Colonic mucosa (tissue), 4 donors: ENCODE measurements around the gene NAA10. TPM values are rescaled to one million over a fixed set of nuclear protein-coding genes. Genes with fewer than 3 reads are reported as not detected.

Source experiments
- DNase-seq: peaks from one replicate; pipeline ENCODE4 v3.0.0-alpha.2; 2020
- H3K27ac ChIP-seq: fragments of 200-600 bp; one replicate; pipeline ENCODE4 v1.8.0; 2021
- H3K27me3 ChIP-seq: fragments of 200-600 bp; one replicate; pipeline ENCODE4 v1.8.0; 2021
- H3K36me3 ChIP-seq: fragments of 200-600 bp; one replicate; pipeline ENCODE4 v1.8.0; 2021
- H3K4me1 ChIP-seq: fragments of 200-600 bp; one replicate; pipeline ENCODE4 v1.8.0; 2021; ENCODE audit warnings: mild to moderate bottlenecking
- H3K4me3 ChIP-seq: fragments of 200-600 bp; one replicate; pipeline ENCODE4 v1.8.0; 2021
- H3K9ac ChIP-seq, 2 donors: one replicate each; pipeline ENCODE4 v1.7.0; 2013; ENCODE audit warnings: control low read depth in 2 of 2, low read depth in 2 of 2, low read length in 2 of 2
- H3K9me3 ChIP-seq: fragments of 200-600 bp; one replicate; pipeline ENCODE4 v1.8.0; 2021
- intact Hi-C: fragments of 100-400 bp; cut with DNase I; formaldehyde crosslinking; loops from one replicate; pipeline ENCODE4 v1.14.1; 2022
- total RNA-seq, 2 donors: library from RNA; stranded (reverse); fragmentation: NEBNext Ultra II Directional in 1 of 2; extraction: Animal tissue kit (Norgen Biotek cat#: 25700) in 1 of 2; gene quantifications; one replicate each; pipeline ENCODE4 v1.2.1, GENCODE V29; 2021
- TF ChIP-seq, protein P1 (sequence below): fragments of 200-600 bp; IDR thresholded peaks from one replicate; pipeline ENCODE4 v1.8.0; 2022; ENCODE audit warnings: antibody characterized with exemption, mild to moderate bottlenecking
- donor health status: healthy.
- donor health status: DM: no; HTN: no; CAD: no.
- donor health status: DM: no; HTN: no; CAD: no.

Gene NAA10
- total RNA-seq, 2 donors from 2014 or later = 55.9 to 115 TPM

DNA sequence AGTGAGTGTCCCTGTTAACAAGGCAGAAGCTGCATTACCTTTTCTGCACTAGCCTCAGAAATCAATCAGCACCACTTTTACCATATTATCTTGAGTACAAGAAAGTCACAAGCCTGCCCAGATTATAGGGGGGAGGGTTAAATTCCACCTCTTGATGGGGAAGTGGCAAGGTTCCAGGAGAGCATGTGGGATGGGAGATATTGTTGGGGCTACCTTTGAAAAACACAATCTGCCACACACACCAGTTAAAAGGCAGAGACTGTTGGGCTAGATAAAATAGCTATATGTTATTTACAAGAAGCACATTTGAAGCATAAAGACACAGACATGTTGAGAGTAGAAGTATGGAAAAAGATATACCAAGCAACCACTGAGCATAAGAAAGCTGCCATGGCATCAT is 36.9 kb downstream of the NAA10 start:
- H3K9me3 ChIP-seq = no peaks in the 10 kb centered on the region
- H3K36me3 ChIP-seq = no peaks in the 10 kb centered on the region

GRCh38 chrX:153889123-153889522 is 45.7 kb downstream of the NAA10 start:
- Histone ChIP-seq H3K27me3 (peaks cover 24% of the 10 kb centered on the region), H3K9ac (no peak overlapping the region), H3K27ac (no peak overlapping the region), H3K36me3 (no peaks in the 10 kb centered on the region), H3K4me3 (no peak overlapping the region), H3K9me3 (no peaks in the 10 kb centered on the region), H3K4me1 (no peaks in the 10 kb centered on the region)
- TF ChIP-seq, protein P1, sequence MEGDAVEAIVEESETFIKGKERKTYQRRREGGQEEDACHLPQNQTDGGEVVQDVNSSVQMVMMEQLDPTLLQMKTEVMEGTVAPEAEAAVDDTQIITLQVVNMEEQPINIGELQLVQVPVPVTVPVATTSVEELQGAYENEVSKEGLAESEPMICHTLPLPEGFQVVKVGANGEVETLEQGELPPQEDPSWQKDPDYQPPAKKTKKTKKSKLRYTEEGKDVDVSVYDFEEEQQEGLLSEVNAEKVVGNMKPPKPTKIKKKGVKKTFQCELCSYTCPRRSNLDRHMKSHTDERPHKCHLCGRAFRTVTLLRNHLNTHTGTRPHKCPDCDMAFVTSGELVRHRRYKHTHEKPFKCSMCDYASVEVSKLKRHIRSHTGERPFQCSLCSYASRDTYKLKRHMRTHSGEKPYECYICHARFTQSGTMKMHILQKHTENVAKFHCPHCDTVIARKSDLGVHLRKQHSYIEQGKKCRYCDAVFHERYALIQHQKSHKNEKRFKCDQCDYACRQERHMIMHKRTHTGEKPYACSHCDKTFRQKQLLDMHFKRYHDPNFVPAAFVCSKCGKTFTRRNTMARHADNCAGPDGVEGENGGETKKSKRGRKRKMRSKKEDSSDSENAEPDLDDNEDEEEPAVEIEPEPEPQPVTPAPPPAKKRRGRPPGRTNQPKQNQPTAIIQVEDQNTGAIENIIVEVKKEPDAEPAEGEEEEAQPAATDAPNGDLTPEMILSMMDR = no peak
- intact Hi-C loops = no loop called here
- DNase-seq = no peak

More for the DNA sequence above, 36.9 kb downstream of the NAA10 start:
- no peak for DNase-seq
- Histone ChIP-seq H3K27ac (no peak overlapping the region), H3K4me3 (no peak overlapping the region), H3K9ac (no peak overlapping the region), H3K27me3 (no peaks in the 10 kb centered on the region), H3K4me1 (no peaks in the 10 kb centered on the region)
- intact Hi-C loops = no loop called here
- TF ChIP-seq, protein P1 = no peak

DNA sequence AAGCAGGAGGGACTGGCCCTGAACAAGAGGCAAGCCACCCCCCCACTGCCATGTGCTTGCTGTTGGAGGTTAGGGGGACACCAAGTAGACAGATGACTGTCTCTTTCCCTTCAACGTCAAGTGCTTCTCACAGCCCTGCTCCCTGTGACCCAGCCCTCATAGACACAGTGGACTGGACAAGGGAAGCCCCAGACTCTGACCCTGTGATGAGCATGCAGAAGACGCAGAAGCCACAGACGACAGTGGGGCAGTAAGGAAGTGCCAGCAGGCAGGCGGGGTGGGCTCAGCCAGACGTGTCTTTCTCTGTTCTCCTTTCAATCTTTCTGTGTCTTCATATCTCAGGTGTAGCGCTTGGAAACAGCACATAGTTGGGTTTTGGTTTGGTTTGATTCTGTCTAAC is 46.5 kb downstream of the NAA10 start:
- H3K9me3 ChIP-seq = no peaks in the 10 kb centered on the region
- intact Hi-C loops = no loop called here
- H3K9ac ChIP-seq = no peak overlapping the region
- TF ChIP-seq, protein P1 = no peak
- no peak overlapping the region for H3K4me3 ChIP-seq
- no peaks in the 10 kb centered on the region for H3K36me3 ChIP-seq
- DNase-seq = no peak
- no peaks in the 10 kb centered on the region for H3K4me1 ChIP-seq
- no peak overlapping the region for H3K27ac ChIP-seq
- H3K27me3 ChIP-seq = peaks cover 32% of the 10 kb centered on the region

GRCh38 chrX:153887385-153887784 is 47.5 kb downstream of the NAA10 start:
- TF ChIP-seq, protein P1 = no peak
- intact Hi-C loops = no loop called here
- H3K27me3 ChIP-seq = peaks cover 39% of the 10 kb centered on the region
- H3K27ac ChIP-seq = no peak overlapping the region
- H3K4me1 ChIP-seq = no peaks in the 10 kb centered on the region
- no peak overlapping the region for H3K4me3 ChIP-seq
- no peaks in the 10 kb centered on the region for H3K9me3 ChIP-seq
- no peaks in the 10 kb centered on the region for H3K36me3 ChIP-seq
- no peak overlapping the region for H3K9ac ChIP-seq
- DNase-seq = no peak

DNA sequence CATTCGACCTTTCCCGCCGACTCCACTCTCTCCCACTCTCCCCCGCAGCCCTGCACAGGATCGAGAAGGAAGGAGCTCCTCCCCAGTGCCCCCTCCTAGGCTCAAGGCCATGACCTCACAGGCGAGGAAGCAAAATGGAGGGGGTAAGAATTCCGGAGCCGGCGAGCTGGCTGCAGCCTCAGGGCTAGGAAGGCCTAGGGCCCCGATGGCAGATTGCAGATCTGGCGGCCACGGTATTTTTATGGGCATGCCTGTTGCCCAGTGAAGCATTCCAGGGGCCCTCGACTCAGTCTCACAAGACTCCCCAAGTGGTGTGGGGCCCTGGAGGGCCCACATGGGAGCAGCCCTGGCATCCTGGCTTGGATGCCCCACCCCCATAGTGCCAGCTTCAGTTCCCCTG is 47.9 kb downstream of the NAA10 start:
- TF ChIP-seq, protein P1 = no peak
- Histone ChIP-seq H3K4me3 (no peak overlapping the region), H3K9me3 (no peaks in the 10 kb centered on the region)

More for the DNA sequence above, 47.9 kb downstream of the NAA10 start:
- intact Hi-C loops = no loop called here
- DNase-seq = no peak
- Histone ChIP-seq H3K4me1 (no peaks in the 10 kb centered on the region), H3K9ac (no peak overlapping the region), H3K27me3 (peaks cover 39% of the 10 kb centered on the region), H3K27ac (no peak overlapping the region), H3K36me3 (no peaks in the 10 kb centered on the region)
